Large intestine (tissue), 3 donors: ENCODE data around the gene CYB561D2. TPM values are rescaled to one million over a fixed set of nuclear protein-coding genes. Genes with fewer than 3 reads are reported as not detected.

Experiments used
- DNase-seq, 2 donors: peaks; one replicate each; pipeline versions ENCODE4 v3.0.0 to v3.0.0-alpha.2; 2013
- H3K27ac ChIP-seq: one replicate; pipeline ENCODE4 v1.5.1; 2013; ENCODE audit warnings: low read length
- H3K27me3 ChIP-seq: 2 replicates; pipeline ENCODE4 v1.6.1; 2013; ENCODE audit warnings: low read length; ENCODE audit not compliant: control insufficient read depth, insufficient read depth
- H3K36me3 ChIP-seq: 2 replicates; pipeline ENCODE4 v1.6.1; 2013; ENCODE audit warnings: low read length; ENCODE audit not compliant: control insufficient read depth, insufficient read depth
- H3K4me1 ChIP-seq: one replicate; pipeline ENCODE4 v1.6.1; 2013; ENCODE audit warnings: low read length; ENCODE audit not compliant: control insufficient read depth, insufficient read depth
- H3K4me3 ChIP-seq: one replicate; pipeline ENCODE4 v1.5.1; 2013; ENCODE audit warnings: low read length
- H3K9me3 ChIP-seq: one replicate; pipeline ENCODE4 v1.6.1; 2013; ENCODE audit warnings: mild to moderate bottlenecking, low read depth, low read length, moderate library complexity; ENCODE audit not compliant: control insufficient read depth
- WGBS: methylation state at CpG from one replicate; pipeline ENCODE4 v1.1.5; 2013; ENCODE audit warnings: low lambda C conversion rate; ENCODE audit not compliant: insufficient coverage; 5-methylcytosine and 5-hydroxymethylcytosine counted together
- polyA plus RNA-seq: library from polyadenylated mRNA; unstranded; fragments of 120-200 nt; gene quantifications from one replicate; pipeline ENCODE4 v1.2.1, GENCODE V29; 2013

CYB561D2 gene
- polyA plus RNA-seq, 1 donor: 20.6 TPM

GRCh38 chr3:50389414-50389767 lies 38.7 kb downstream of the CYB561D2 start:
- Histone ChIP-seq H3K4me1 (peaks cover 17% of the 10 kb centered on the region), H3K4me3 (no peak overlapping the region), H3K27me3 (no peaks in the 10 kb centered on the region), H3K27ac (no peak overlapping the region), H3K36me3 (no peaks in the 10 kb centered on the region), H3K9me3 (no peaks in the 10 kb centered on the region)
- no CpG with 5 or more reads among the region's 6 CpGs for WGBS
- no peak for DNase-seq

- no peaks in the 10 kb centered on the region for H3K36me3 ChIP-seq
- peak; percentile 91 to 96 for DNase-seq
- no CpG with 5 or more reads among the region's 12 CpGs for WGBS
- H3K4me1 ChIP-seq: peaks cover 20% of the 10 kb centered on the region
- no peaks in the 10 kb centered on the region for H3K9me3 ChIP-seq
- peak overlapping the region; percentile 38 for H3K27ac ChIP-seq
- no peaks in the 10 kb centered on the region for H3K27me3 ChIP-seq
- no peak overlapping the region for H3K4me3 ChIP-seq
Measured at GRCh38 chr3:50390508-50391224, 40.0 kb downstream of the CYB561D2 start.

- Histone ChIP-seq H3K4me3 (no peak overlapping the region), H3K4me1 (peaks cover 21% of the 10 kb centered on the region), H3K9me3 (no peaks in the 10 kb centered on the region), H3K27me3 (no peaks in the 10 kb centered on the region), H3K36me3 (no peaks in the 10 kb centered on the region), H3K27ac (no peak overlapping the region)
- no CpG with 5 or more reads among the region's 5 CpGs for WGBS
- DNase-seq: no peak
Measured at GRCh38 chr3:50392101-50392715, 41.5 kb downstream of the CYB561D2 start.

GRCh38 chr3:50393061-50393460 lies 42.4 kb downstream of the CYB561D2 start:
- H3K9me3 ChIP-seq: no peaks in the 10 kb centered on the region
- H3K4me1 ChIP-seq: peaks cover 21% of the 10 kb centered on the region
- H3K36me3 ChIP-seq: no peaks in the 10 kb centered on the region
- no peaks in the 10 kb centered on the region for H3K27me3 ChIP-seq
- H3K4me3 ChIP-seq: no peak overlapping the region
- no peak overlapping the region for H3K27ac ChIP-seq
- no peak for DNase-seq
- no CpG with 5 or more reads among the region's 5 CpGs for WGBS

- no CpG with 5 or more reads among the region's 10 CpGs for WGBS
- Histone ChIP-seq H3K9me3 (no peaks in the 10 kb centered on the region), H3K4me3 (no peak overlapping the region), H3K27me3 (no peaks in the 10 kb centered on the region), H3K27ac (no peak overlapping the region), H3K36me3 (no peaks in the 10 kb centered on the region), H3K4me1 (peaks cover 15% of the 10 kb centered on the region)
- DNase-seq: peak in 1 of 2 donors; percentile 36
Measured at GRCh38 chr3:50395070-50395860, 44.6 kb downstream of the CYB561D2 start.

GRCh38 chr3:50396502-50396901 lies 45.8 kb downstream of the CYB561D2 start:
- no CpG with 5 or more reads among the region's 10 CpGs for WGBS
- H3K27me3 ChIP-seq: no peaks in the 10 kb centered on the region
- DNase-seq: no peak
- H3K9me3 ChIP-seq: no peaks in the 10 kb centered on the region
- no peak overlapping the region for H3K27ac ChIP-seq
- H3K4me3 ChIP-seq: no peak overlapping the region
- H3K36me3 ChIP-seq: no peaks in the 10 kb centered on the region
- peaks cover 4% of the 10 kb centered on the region for H3K4me1 ChIP-seq

- WGBS: no CpG with 5 or more reads among the region's 5 CpGs
- peaks cover 4% of the 10 kb centered on the region for H3K27me3 ChIP-seq
Measured at GRCh38 chr3:50401978-50402595, 51.4 kb downstream of the CYB561D2 start.

More at GRCh38 chr3:50401978-50402595, 51.4 kb downstream of the CYB561D2 start:
- H3K4me3 ChIP-seq: no peak overlapping the region
- no peak for DNase-seq
- H3K27ac ChIP-seq: no peak overlapping the region
- H3K9me3 ChIP-seq: peaks cover 3% of the 10 kb centered on the region
- H3K4me1 ChIP-seq: no peaks in the 10 kb centered on the region
- H3K36me3 ChIP-seq: no peaks in the 10 kb centered on the region

Other genes starting within 250 kb of the CYB561D2 start
- 8.9 TPM for gene SEMA3F, start 195.5 kb upstream of the CYB561D2 start, polyA plus RNA-seq
- not detected for gene GNAT1, start 159.3 kb upstream of the CYB561D2 start, polyA plus RNA-seq
- 2.0 TPM for gene SLC38A3, start 145.6 kb upstream of the CYB561D2 start, polyA plus RNA-seq
- gene GNAI2, start 114.7 kb upstream of the CYB561D2 start, polyA plus RNA-seq: 118 TPM
- 87.0 TPM for gene SEMA3B, start 81.7 kb upstream of the CYB561D2 start, polyA plus RNA-seq
- 0.25 TPM for gene LSMEM2, start 71.8 kb upstream of the CYB561D2 start, polyA plus RNA-seq
- 55.4 TPM for gene IFRD2, start 58.4 kb upstream of the CYB561D2 start, polyA plus RNA-seq
- gene HYAL3, start 51.5 kb upstream of the CYB561D2 start, polyA plus RNA-seq: 2.7 TPM
- 9.6 TPM for gene NAA80, start 51.5 kb upstream of the CYB561D2 start, polyA plus RNA-seq
- 2.1 TPM for gene HYAL1, start 47.3 kb upstream of the CYB561D2 start, polyA plus RNA-seq
- gene HYAL2, start 28.1 kb upstream of the CYB561D2 start, polyA plus RNA-seq: 37.2 TPM
- 28.0 TPM for gene TUSC2, start 22.6 kb upstream of the CYB561D2 start, polyA plus RNA-seq
- 19.5 TPM for gene RASSF1, start 10.0 kb upstream of the CYB561D2 start, polyA plus RNA-seq
- gene ZMYND10, start 5.1 kb upstream of the CYB561D2 start, polyA plus RNA-seq: 0.99 TPM
- 20.7 TPM for gene NPRL2, start 87 bp upstream of the CYB561D2 start, polyA plus RNA-seq
- 44.2 TPM for gene TMEM115, start 8.7 kb downstream of the CYB561D2 start, polyA plus RNA-seq
- gene CACNA2D2, start 152.8 kb downstream of the CYB561D2 start, polyA plus RNA-seq: 7.5 TPM
- gene C3orf18, start 216.9 kb downstream of the CYB561D2 start, polyA plus RNA-seq: 6.8 TPM
- 29.9 TPM for gene HEMK1, start 218.7 kb downstream of the CYB561D2 start, polyA plus RNA-seq